CD4-positive, alpha-beta T cell treated with Interleukin-4 for 4 hours (primary cell): Measurements from ENCODE around the gene CASZ1.

ENCODE experiments used
- DNase-seq: peaks from one replicate; pipeline ENCODE4 v3.0.0-alpha.2; 2020

The CASZ1 gene

DNA sequence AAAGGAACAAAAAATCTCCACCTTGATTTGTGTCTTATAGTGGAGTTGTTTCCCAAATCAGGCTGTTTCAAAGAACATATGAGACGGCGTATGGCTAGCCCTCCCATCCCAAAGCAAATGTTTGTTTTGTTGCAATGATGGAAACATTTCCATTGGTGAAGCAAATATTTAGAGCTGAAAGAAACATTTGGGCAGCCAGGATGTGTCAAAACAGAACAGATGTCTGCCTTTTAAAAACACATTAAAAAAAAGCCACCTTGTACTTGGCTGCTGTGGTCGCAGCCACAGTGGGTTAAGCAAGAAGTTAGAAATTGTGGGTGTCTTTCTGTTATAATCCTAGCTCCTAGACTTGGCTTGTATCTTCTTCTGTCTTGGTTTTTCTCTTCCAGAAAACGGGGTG, 205.4 kb downstream of the CASZ1 start:
- no peak for DNase-seq

- DNase-seq: no peak
These were observed 207.4 kb downstream of the CASZ1 start for GRCh38 chr1:10589074-10589473.

DNA sequence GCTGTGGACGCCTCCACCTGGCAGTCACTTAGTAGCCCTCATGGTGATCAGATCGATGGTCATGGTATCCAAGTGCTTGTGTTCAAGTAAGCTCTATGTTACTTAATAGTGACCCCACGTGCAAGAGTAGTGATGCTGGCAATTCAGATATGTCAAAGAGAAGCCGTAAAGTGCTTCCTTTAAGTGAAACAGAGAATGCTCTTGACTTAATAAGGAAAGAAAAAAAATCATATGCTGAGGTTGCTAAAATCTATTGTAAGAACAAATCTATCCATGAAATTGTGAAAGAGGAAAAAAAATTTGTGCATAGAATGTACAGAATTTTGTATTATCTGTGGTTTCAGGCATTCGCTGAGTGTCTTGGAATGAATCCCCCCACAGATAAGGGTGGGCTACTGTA, 207.8 kb downstream of the CASZ1 start:
- no peak for DNase-seq
